GM19043 (cell line): ENCODE measurements around the gene KLHL9.
A peak's percentile ranks its signal among the peaks of the same experiment; 100 is the strongest.
"Not testable (repeated sequence)": the region's sequence is repeated elsewhere in the genome, so short reads cannot be mapped to it uniquely, and the experiment has no call there.

ENCODE experiments used
- ATAC-seq: cut with Tn5 transposase; IDR thresholded peaks from one replicate; pipeline ENCODE4 v1.9.1; 2021; ENCODE audit warnings: low read depth; ENCODE audit not compliant: unreplicated experiment

Gene KLHL9, protein sequence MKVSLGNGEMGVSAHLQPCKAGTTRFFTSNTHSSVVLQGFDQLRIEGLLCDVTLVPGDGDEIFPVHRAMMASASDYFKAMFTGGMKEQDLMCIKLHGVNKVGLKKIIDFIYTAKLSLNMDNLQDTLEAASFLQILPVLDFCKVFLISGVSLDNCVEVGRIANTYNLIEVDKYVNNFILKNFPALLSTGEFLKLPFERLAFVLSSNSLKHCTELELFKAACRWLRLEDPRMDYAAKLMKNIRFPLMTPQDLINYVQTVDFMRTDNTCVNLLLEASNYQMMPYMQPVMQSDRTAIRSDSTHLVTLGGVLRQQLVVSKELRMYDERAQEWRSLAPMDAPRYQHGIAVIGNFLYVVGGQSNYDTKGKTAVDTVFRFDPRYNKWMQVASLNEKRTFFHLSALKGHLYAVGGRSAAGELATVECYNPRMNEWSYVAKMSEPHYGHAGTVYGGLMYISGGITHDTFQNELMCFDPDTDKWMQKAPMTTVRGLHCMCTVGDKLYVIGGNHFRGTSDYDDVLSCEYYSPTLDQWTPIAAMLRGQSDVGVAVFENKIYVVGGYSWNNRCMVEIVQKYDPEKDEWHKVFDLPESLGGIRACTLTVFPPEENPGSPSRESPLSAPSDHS

DNA sequence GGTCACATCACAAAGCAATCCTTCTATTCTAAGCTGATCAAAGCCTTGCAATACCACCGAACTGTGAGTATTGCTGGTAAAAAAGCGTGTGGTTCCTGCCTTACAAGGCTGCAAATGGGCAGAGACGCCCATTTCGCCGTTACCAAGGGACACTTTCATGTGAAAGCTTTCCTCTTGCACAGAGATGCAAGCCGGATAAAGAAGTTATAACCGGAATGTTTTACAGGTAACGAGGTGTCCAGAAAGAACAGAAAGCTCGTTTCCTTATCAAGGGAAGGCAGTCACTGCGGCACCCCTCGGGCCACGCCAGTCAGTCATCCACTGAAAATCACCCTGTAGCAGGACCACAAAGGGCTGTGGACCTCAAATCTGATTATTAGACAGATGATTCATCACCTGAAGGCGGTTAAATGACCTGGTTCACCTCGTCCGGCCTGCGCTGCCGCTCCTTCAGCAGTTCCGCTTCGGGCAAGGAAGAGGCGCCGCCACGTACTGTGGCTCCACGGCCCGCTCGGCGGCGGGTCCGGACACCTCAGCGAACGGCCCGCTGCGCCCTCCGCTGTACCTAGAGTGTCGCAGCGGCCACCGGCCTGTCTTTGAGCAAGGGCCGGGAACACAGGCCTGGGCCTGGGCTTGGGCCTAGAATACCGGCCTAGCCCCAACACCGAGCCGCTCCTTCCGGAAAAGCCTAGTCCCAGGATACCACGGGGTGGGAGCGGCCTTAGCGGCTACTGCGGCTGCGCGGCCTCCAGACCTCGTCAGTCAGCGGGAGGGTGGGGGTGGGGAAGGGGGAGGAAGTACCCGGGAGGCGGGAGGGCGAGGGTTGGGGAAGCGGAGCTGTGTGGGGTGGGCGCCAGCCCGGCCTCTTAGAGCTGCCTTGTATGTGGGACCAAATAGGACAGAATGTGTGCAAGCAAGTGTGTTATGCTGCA is at the start of gene KLHL9:
Gene KLHL9, minus strand, starts transcription at position 704 of the 932 bp plus-strand sequence. Its CDS starts 545 bp downstream, at position 159.
- peak; percentile 86 for ATAC-seq

GRCh38 chr9:21383627-21384026 is 48.4 kb upstream of the KLHL9 start:
- no peak for ATAC-seq

DNA sequence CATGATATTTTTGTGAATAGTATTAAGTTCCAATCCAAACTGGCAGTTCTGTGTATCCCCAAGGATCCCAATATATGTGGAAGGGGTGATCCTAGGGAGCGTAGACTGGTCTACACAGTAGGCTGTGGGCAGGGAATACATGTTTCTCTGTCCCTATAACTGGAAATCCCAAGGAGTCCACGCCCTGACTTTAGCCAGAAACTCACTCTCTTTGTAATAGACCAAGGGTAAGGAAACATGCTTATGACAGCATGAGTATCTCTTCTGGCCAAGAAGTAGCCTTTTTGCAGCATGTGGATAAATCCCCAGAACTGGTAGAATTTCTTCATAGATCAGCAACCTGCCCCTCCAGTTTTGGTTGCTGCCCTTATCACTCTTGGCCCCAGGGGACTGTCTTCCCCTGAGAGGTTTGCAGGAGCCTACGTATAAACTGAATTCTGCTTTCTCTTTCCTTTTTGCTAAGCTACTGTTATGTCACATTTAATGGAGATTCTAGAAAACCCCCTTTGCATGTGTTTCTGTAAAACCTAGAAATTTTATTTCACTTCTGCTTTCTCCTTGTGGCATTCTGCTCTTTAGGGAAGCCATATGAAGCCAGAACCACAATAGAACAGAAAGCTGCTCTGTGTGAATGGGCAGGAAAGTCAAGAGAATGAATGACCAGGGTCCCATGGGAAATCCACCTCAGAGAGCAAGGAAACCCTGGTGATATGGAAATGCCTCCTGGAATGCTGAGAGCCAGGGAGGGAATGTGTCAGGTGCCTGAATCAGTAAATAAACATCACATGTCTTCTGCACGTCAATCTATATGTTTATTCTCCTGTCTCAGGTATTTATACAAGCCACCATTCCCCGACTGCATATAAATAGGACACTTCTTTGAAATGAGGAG is 46.5 kb upstream of the KLHL9 start:
- peak; percentile 96 for ATAC-seq

DNA sequence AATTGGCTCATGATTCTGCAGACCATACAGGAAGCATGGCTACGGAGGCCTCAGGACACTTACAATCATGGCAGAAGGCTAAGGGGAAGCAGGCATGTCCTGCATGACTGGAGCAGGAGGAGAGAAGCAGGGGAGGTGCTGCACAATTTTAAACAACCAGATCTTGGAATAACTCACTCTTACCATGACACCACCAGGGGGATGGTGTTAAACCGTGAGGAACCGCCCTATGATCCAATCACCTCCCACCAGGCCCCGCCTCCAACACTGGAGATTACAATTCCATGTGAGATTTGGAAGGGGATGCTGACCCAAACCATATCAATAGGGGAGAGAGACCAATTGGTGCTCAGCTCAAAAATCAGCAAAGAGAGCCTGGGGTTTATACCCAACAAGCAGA is 36.3 kb upstream of the KLHL9 start:
- not testable (repeated sequence) for ATAC-seq

DNA sequence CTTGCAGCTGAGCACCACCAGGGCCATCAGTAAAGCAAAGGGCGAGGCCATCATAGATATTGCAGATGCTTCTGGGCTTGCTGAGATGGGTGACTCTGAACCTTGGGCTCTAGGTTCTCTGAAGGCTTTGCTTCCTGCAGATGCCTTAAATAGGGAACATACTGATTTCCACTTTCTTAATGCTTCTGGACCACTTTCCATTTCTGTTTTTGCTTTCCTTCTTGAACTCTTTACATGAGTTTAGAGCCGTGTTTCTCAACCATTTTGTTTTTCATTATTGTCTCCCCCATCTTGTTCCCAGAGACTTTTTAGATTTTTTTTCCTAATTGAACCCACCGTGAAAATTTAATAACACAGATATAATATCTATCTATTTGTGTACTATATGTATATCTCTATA is 32.8 kb upstream of the KLHL9 start, which contains the start of gene IFNA13:
Gene IFNA13, minus strand, starts transcription at position 101 of the 400 bp plus-strand sequence. Its CDS starts 47 bp downstream, at position 54.
- ATAC-seq = no peak

DNA sequence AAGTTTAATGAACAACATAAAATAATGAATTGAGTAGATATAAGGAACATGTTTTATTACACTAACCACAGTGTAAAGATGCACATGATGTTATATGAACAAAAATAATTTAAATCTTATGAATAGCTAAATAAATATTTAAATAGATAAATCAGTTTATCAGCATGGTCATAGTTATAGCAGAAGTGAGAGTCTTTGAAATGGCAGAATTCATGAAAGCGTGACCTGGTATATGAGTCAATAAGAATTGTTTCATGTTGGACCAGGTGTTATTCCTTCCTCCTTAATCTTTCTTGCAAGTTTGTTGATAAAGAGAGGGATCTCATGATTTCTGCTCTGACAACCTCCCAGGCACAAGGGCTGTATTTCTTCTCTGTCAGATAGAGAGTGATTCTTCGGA is 32.0 kb upstream of the KLHL9 start:
- peak; percentile 97 for ATAC-seq

- ATAC-seq = no peak
Measured at GRCh38 chr9:21362287-21362686, 27.1 kb upstream of the KLHL9 start.

DNA sequence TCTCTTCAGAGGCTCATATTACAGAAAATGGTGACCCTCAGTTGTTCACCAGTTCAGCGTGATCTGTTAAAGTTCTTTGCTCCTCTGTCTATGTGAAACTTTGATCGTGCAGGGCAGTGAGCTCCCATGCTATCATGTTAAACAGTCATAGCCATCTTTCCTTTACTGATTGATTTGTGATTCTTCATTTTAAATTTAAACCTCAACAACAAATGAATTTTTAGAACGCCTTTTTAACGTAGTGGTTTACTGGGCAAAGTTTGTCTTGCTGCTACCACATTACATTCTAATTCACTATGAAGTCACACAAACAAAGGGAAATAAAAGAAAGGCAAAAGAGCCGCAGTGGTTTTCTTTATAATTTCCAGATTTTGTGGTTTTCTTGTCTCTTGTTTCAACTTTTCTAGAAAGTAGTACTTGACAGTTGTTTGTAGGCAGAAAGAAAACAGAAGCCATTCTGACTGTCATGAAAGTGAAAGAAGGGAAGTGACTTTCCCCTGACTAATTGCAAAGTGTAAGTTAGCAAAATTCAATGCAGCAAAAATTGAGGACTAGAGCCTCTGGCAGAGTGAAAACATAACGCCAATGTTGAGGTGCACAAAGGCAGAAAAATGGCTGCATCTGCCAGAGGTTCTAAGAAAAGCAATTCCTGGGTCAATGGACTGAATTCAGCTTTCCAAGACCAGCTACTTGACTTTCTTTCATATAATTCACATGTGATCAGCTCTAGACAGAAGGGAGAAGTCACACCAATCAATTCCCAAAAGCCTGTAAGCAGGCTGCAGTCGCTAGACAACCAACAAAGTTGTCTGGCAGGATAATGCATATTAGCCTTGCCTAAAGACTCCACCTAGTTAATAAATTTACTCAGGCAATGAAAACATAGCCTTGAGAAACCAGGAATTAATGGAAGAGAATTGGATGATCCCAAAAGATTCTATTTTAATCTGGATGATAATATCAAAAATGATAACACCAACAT is 22.6 kb upstream of the KLHL9 start:
- ATAC-seq = peak; percentile 73

DNA sequence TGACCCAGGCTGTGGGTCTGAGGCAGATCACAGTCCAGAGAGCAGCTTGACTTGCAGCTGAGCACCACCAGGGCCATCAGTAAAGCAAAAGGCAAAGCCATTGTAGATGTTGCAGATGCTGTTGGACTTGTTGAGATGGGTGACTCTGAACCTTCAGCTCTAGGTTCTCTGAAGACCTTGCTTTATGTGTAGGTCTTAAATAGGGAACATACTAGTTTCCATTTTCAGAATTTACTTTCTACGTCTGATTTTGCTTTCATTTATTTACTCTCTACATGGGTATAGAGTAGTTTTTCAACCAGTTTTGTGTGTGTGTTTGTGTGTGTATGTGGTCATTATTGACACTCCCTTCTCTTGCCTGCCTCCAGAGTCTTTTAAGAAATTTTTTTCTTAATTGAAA is 15.6 kb upstream of the KLHL9 start, which contains the start of gene IFNA6:
Gene IFNA6, minus strand, starts transcription at position 101 of the 400 bp plus-strand sequence. Its CDS starts 0 bp downstream, at position 101.
- no peak for ATAC-seq

GRCh38 chr9:21348430-21348970 is 13.3 kb upstream of the KLHL9 start:
- no peak for ATAC-seq

DNA sequence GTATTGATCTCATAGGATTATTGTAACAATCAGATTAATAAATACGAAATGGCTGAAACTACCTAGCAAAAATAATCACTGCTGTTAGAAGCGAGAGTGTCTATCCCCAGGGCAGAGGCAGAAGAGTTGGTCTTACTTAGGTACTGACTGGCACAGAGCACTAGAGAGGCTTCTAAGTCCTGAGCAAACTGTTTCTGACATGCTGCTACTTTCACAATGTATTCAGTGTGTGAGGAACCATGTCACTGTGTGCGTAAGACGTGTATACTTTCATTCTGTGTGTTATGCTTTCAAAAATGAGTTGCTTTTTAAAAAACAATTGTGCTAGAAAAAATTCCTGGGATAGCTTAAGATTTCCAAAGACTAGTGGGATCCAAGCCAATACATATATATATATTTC is 5.5 kb upstream of the KLHL9 start:
- no peak for ATAC-seq

DNA sequence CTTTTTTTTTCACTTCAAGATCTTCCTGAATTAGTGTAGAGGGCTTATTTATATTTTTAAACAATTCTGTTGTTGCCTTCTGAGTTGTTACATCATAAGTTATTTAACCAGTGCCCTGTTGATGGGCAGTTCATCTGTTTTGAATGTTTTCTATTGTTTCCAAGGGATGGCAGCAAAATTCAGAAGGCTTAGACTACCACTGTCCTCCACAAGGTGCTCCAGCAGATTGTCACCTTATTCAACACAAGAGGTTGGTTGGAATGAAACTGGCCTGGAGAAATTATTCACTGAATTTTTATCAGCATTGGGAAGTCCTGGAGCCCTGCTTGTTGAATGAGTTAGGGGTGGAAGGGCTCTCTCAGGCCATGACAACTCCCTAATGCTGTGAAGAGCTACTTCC is 1.3 kb upstream of the KLHL9 start:
- ATAC-seq = no peak

- ATAC-seq = no peak
Measured at GRCh38 chr9:21333226-21333625, 2.0 kb downstream of the KLHL9 start.

DNA sequence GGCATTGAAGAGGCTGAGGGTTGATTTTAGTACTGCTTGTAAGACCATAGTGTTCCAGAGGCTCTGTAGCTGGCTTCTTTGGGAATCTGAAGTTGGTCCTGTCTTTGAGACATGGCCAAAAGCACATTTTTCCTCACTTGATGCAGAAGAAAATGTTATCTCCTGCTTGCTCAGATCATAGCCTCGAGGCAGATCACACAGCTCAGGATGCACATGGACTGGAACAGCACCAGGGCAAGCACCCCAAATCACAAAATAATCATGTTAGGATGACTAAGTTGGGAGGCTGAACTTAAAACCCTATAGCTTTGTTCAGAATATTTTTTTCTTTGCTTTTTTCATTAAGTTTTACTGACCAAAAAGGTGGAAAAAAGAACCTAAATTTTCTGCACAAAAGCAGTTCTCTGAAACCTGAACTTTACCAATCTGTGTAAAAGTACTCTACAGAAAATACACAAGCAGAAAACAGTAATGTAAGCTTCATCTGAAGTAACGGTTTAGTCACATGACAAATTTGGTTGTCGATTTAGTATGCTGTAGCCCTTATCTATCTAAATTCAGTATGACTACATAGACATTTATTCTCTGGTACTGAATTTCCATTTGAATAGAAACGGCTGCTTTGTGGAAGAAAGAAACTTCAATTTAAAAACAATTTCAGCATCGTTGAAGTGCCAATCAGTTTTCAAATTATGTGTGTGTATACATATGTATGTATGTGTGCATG is 3.4 kb downstream of the KLHL9 start:
- no peak for ATAC-seq

DNA sequence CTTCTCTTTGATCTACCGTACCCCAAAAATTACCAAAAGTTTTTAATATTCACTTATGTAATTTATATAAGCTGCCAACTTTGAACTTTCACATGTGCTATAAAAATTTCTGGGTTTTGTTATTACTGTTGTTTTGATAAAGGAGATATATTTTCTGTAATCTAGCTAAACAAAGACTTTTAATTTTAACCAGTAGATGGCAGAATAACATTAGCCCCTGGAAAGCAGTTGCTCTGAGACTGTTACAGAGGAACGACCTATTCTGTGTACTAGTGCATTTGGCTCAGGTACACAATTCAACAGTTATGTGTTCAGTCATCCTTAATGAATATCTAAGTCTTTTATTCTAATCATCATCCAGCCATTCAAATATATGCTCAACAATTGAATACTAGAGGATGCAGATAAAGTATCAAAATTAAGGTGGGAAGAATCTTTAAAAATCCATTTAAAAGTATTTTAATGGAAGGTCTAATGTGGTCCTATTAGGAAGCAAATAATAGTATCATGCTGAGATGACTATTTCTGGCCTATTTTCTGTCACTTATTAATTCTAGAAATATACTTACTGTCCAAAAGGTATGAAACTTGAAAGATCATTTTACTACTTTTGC is 8.6 kb downstream of the KLHL9 start:
- peak; percentile 86 for ATAC-seq

DNA sequence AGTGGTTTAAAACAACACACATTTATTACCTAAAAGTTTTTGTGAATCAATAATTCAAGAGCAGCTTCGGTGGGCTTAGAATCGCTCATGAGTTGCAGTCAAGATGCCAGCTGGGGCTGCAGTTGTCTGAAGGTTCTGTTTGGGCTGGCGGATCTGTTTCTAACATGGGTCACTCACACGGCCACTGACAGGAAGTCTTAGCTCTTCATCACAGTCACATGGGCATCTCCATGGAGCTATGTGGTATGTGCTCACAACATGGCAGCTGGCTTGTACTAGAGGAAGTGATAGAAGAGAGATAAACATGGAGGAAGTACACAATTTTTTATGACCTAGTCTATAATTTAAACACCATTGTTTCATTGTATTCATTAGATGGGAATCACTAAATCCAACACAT is 11.2 kb downstream of the KLHL9 start:
- no peak for ATAC-seq

DNA sequence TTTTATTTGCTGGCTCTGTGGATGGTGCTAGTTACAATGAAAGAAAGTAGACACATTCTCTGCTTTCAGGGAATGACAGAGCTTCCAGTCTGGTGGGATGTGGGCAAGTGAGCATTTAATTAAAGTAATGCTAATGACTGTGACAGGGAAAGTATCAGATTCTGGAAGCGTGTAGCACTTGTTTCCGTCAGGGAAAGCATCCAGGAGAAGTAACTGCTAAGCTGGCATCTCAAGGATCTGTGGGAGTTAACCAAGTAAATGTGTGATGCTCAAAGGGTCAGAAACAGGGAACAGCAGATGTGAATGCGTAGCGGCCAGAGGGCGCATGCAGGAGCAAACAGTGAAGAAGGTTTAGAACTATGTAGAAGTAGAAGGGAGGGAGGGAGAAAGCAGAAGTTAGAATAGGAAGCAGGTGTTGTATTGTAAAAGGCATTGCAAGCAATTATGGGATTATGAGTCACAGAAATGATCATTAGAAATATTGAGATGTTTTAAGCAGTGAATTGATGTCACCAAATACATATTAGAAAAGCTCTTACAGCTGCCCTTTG is 12.2 kb downstream of the KLHL9 start:
- ATAC-seq = no peak
